Endothelial cell of umbilical vein (primary cell): Measurements from ENCODE around the gene AMDHD2. TPM values are rescaled to one million over a fixed set of nuclear protein-coding genes. Genes with fewer than 3 reads are reported as not detected.
A peak's percentile ranks its signal among the peaks of the same experiment; 100 is the strongest.
"Not testable (repeated sequence)": the region's sequence is repeated elsewhere in the genome, so short reads cannot be mapped to it uniquely, and the experiment has no call there.

Experiments
- BruUV-seq: library from RNA; stranded (reverse); fragments of 400-500 nt; replicated peaks from 2 replicates; lab custom pipeline; 2021; lab: Mats Ljungman, UMichigan
- CTCF ChIA-PET: fragments of 300-600, 350-600 bp; sonication (Branson Sonifier 250); formaldehyde crosslinking; loops from one replicate; lab custom pipeline; 2021; ENCODE audit warnings: antibody characterized with exemption, inconsistent platforms; lab: Charles Lee
- POLR2A ChIA-PET: fragments of 300-600, 350-600 bp; sonication (Branson Sonifier 250); formaldehyde crosslinking; loops from one replicate; lab custom pipeline; 2021; ENCODE audit warnings: antibody characterized with exemption, inconsistent platforms; lab: Charles Lee
- DNase-seq: peaks from one replicate; pipeline ENCODE4 v3.0.0-alpha.2; 2011; ENCODE audit warnings: low read depth, low spot score
- FAIRE-seq: peaks from 2 replicates; lab custom pipeline; 2011; peaks lifted over from hg19 to GRCh38; lab: Jason Lieb, UNC
- H2AFZ ChIP-seq: 2 replicates; pipeline ENCODE4 v1.6.0; 2012; ENCODE audit warnings: low read depth, low read length, control low read depth, inconsistent platforms
- H3K27ac ChIP-seq: 2 replicates; pipeline ENCODE4 v1.5.1; 2011; ENCODE audit warnings: low read depth, mild to moderate bottlenecking, control low read depth, low read length, moderate library complexity; ENCODE audit not compliant: insufficient read depth
- H3K27me3 ChIP-seq, 2 experiments: 2 replicates each; pipeline versions ENCODE4 v1.6.0 to v1.6.1; 2011; ENCODE audit warnings: low read length in 2 of 2, mixed read lengths in 1 of 2; ENCODE audit not compliant: control insufficient read depth in 2 of 2, insufficient read depth in 2 of 2
- H3K36me3 ChIP-seq, 2 experiments: 2 replicates in 1 of 2; 3 replicates in 1 of 2; pipeline ENCODE4 v1.5.1; 2011; ENCODE audit warnings: low read length in 2 of 2, mild to moderate bottlenecking in 1 of 2, moderate library complexity in 1 of 2; ENCODE audit not compliant: control insufficient read depth in 2 of 2, insufficient read depth in 2 of 2; ENCODE audit errors: extremely low read depth in 1 of 2
- H3K4me1 ChIP-seq: 3 replicates; pipeline ENCODE4 v1.5.1; 2011; ENCODE audit warnings: mild to moderate bottlenecking, low read length; ENCODE audit not compliant: control insufficient read depth, insufficient read depth; ENCODE audit errors: extremely low read depth
- H3K4me2 ChIP-seq: 2 replicates; pipeline ENCODE4 v1.6.1; 2011; ENCODE audit warnings: low read length, control low read depth, mixed read lengths; ENCODE audit not compliant: insufficient read depth
- H3K4me3 ChIP-seq, 3 experiments: fragments of 200-600 bp in 1 of 3; sonication (generic), shearing (Covaris generic) in 1 of 3; replicated peaks in 1 of 3; 2 replicates each; pipeline ENCODE4 v1.5.1; 2011 to 2016; ENCODE audit warnings: control low read depth in 3 of 3, low read length in 3 of 3, mild to moderate bottlenecking in 2 of 3, inconsistent platforms in 1 of 3, low read depth in 1 of 3, moderate library complexity in 1 of 3; ENCODE audit not compliant: insufficient read depth in 1 of 3
- H3K79me2 ChIP-seq: 2 replicates; pipeline ENCODE4 v1.6.0; 2012; ENCODE audit warnings: low read length, inconsistent platforms; ENCODE audit not compliant: control insufficient read depth, insufficient read depth
- H3K9ac ChIP-seq: replicated peaks from 2 replicates; pipeline ENCODE3; 2011; ENCODE audit warnings: low read length, control low read depth; ENCODE audit not compliant: insufficient read depth; ENCODE audit errors: extremely low read depth
- H3K9me1 ChIP-seq: replicated peaks from 3 replicates; pipeline ENCODE4 v1.6.0; 2011; ENCODE audit warnings: mild to moderate bottlenecking, low read length; ENCODE audit not compliant: control insufficient read depth, insufficient read depth; ENCODE audit errors: extremely low read depth
- H3K9me3 ChIP-seq: replicated peaks from 2 replicates; pipeline ENCODE4 v1.5.1; 2012; ENCODE audit warnings: low read length, inconsistent platforms; ENCODE audit not compliant: control insufficient read depth, insufficient read depth
- H4K20me1 ChIP-seq: replicated peaks from 2 replicates; pipeline ENCODE3; 2011; ENCODE audit warnings: mild to moderate bottlenecking, low read length; ENCODE audit not compliant: control insufficient read depth, insufficient read depth; ENCODE audit errors: extremely low read depth
- CTCF ChIP-seq, 2 donors: IDR thresholded peaks; 1 replicate in 1 of 2; 2 replicates in 1 of 2; pipeline ENCODE4 v1.5.1; 2011; ENCODE audit warnings: low read length in 2 of 2, mild to moderate bottlenecking in 2 of 2, moderate library complexity in 2 of 2, control low read depth in 1 of 2, inconsistent platforms in 1 of 2, low read depth in 1 of 2; ENCODE audit not compliant: insufficient read depth in 1 of 2; ENCODE audit errors: extremely low read depth in 1 of 2
- EZH2 ChIP-seq: IDR thresholded peaks from 2 replicates; pipeline ENCODE4 v1.6.1; 2012; ENCODE audit warnings: borderline replicate concordance, low read depth, mild to moderate bottlenecking, moderate library complexity, low read length, inconsistent platforms; ENCODE audit not compliant: severe bottlenecking
- FOS ChIP-seq: IDR thresholded peaks from 2 replicates; pipeline ENCODE4 v1.6.1; 2011; ENCODE audit warnings: mild to moderate bottlenecking, low read length, moderate library complexity, borderline replicate concordance; ENCODE audit not compliant: insufficient read depth
- GATA2 ChIP-seq: IDR thresholded peaks from 2 replicates; pipeline ENCODE4 v1.7.0; 2011; ENCODE audit warnings: low read depth, mild to moderate bottlenecking, moderate library complexity, mixed read lengths, low read length; ENCODE audit not compliant: insufficient read length, insufficient read depth
- JUN ChIP-seq: IDR thresholded peaks from 2 replicates; pipeline ENCODE4 v1.6.1; 2011; ENCODE audit warnings: borderline replicate concordance, low read depth; ENCODE audit not compliant: insufficient read length, insufficient read depth
- MYC ChIP-seq: IDR thresholded peaks from one replicate; pipeline ENCODE4 v1.6.1; 2011; ENCODE audit warnings: mild to moderate bottlenecking, low read depth, low read length
- POLR2A ChIP-seq: IDR thresholded peaks from 2 replicates; pipeline ENCODE4 v1.6.1; 2012; ENCODE audit warnings: low read depth, mild to moderate bottlenecking, control low read depth, low read length
- POLR2AphosphoS5 ChIP-seq: IDR thresholded peaks from 2 replicates; pipeline ENCODE4 v1.6.1; 2012; ENCODE audit warnings: low read depth, mild to moderate bottlenecking, control low read depth, low read length, moderate library complexity; ENCODE audit not compliant: insufficient read depth
- dilution Hi-C: fragments of 300-500 bp; cut with MboI; formaldehyde crosslinking; loops from one replicate; pipeline ENCODE4 v1.15.0; 2019; ENCODE audit warnings: low sequenced_read_pairs; ENCODE audit not compliant: extremely low pct_ligation_motif_present
- intact Hi-C: fragments of 100-400 bp; cut with micrococcal nuclease; formaldehyde crosslinking; loops from one replicate; pipeline ENCODE4 v1.10.0; 2022
- polyA plus RNA-seq, 4 experiments: library from polyadenylated mRNA; depleted of rRNA in 3 of 4; stranded (reverse) in 3 of 4; unstranded in 1 of 4; fragments of >200 nt; gene quantifications; 2 replicates each; pipeline versions ENCODE4 v1.2.1 to v1.2.3, GENCODE V29; 2011 to 2012; ENCODE audit warnings: missing spikeins in 1 of 4
- total RNA-seq: library from RNA; stranded (reverse); gene quantifications from 2 replicates; pipeline ENCODE4 v1.2.3, GENCODE V29; 2021
- TF ChIP-seq, protein P1 (sequence below): IDR thresholded peaks from 2 replicates; pipeline ENCODE4 v1.6.1; 2011; ENCODE audit not compliant: insufficient read depth, insufficient read length

AMDHD2 gene
- total and polyA plus RNA-seq, 2 donors (not counting 3 experiments of a cell fraction or from before 2014, with no cell fraction given), result 39.4 to 59.5 TPM

- H3K9ac ChIP-seq, result no peak overlapping the region
- H2AFZ ChIP-seq, result no peak overlapping the region
- peaks cover 2 to 10% of the 10 kb centered on the region in 2 experiments for H3K36me3 ChIP-seq
- H3K79me2 ChIP-seq, result peaks cover 4% of the 10 kb centered on the region
- H4K20me1 ChIP-seq, result no peaks in the 10 kb centered on the region
- H3K9me3 ChIP-seq, result no peaks in the 10 kb centered on the region
- CTCF ChIA-PET, result no interaction called here
- intact Hi-C loops (no loop called here), dilution Hi-C loops (no loop called here)
- H3K9me1 ChIP-seq, result no peaks in the 10 kb centered on the region
- no TSS peak for BruUV-seq
- no peak overlapping the region for H3K27ac ChIP-seq
- no peak overlapping the region for H3K4me2 ChIP-seq
- POLR2A ChIA-PET, result no interaction called here
- H3K4me1 ChIP-seq, result peaks cover 19% of the 10 kb centered on the region
- no peak overlapping the region for H3K4me3 ChIP-seq
- no peaks in the 10 kb centered on the region for H3K27me3 ChIP-seq
- DNase-seq (no peak), FAIRE-seq (no peak)
- TF ChIP-seq EZH2 (no peak), CTCF (IDR thresholded peaks at IDR 0.05; ENCODE audit: extremely low read depth in 1 of 2, insufficient read depth in 1 of 2, low read depth in 1 of 2, low read length in 2 of 2) (no peak), POLR2AphosphoS5 (no peak), MYC (no peak), GATA2 (no peak), FOS (no peak), POLR2A (no peak), JUN (no peak)
- TF ChIP-seq, protein P1, sequence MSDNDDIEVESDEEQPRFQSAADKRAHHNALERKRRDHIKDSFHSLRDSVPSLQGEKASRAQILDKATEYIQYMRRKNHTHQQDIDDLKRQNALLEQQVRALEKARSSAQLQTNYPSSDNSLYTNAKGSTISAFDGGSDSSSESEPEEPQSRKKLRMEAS, result no peak
These were observed 13.7 kb downstream of the AMDHD2 start for GRCh38 chr16:2533912-2534311.

- H3K27me3 ChIP-seq, DNase-seq, dilution Hi-C loops, BruUV-seq, H2AFZ ChIP-seq, CTCF ChIA-PET, H3K9me1 ChIP-seq, intact Hi-C loops, H3K27ac ChIP-seq, H3K4me2 ChIP-seq, H3K9me3 ChIP-seq, H3K9ac ChIP-seq, H3K36me3 ChIP-seq, H4K20me1 ChIP-seq, H3K79me2 ChIP-seq, POLR2A ChIA-PET, H3K4me3 ChIP-seq: not testable (repeated sequence)
- FAIRE-seq, result peak; percentile 50
- peaks cover 21% of the 10 kb centered on the region for H3K4me1 ChIP-seq
These were observed 14.2 kb downstream of the AMDHD2 start for GRCh38 chr16:2534335-2534734.
